Stimulated activated CD8-positive, alpha-beta memory T cell treated with anti-CD3 and anti-CD28 coated beads, Interleukin-2, amount 100 ng/mL, for 48 hours (primary cell): ENCODE measurements around the gene CTAG1A.
"Not testable (repeated sequence)": the region's sequence is repeated elsewhere in the genome, so short reads cannot be mapped to it uniquely, and the experiment has no call there.

ENCODE experiments used
- DNase-seq, 2 donors: peaks; one replicate each; pipeline ENCODE4 v3.0.0-alpha.2; 2020; ENCODE audit warnings: low read depth in 2 of 2

The CTAG1A gene

DNA sequence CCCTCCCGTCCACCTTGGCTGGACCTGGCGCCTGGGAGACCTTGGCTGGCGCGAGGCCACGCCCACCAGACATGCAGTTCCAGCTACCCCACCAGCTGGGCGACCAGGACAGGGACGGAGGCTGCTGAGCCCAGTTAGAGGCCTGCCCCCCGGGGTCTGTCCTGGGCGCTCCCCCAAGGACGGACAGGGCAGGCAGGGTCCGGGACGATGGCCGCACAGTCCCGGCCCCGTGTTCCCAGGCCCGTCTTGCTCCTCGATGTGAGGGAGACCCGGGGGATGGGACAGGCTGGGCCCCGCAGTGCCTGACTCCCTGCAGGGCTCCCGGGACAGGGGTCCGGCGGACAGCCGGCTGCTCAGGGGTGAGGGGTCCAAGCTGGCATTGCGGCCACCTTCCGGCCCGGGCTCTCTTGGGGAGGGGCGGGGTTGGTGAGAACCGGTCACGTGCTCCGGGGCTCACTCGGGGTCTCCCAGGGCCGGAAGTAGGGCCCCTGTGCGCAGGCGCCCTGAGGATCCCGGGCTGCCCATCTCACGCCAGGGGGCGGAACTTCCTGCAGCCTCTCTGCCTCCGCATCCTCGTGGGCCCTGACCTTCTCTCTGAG, at the start of gene CTAG1A:
TSS of gene CTAG1A (plus strand) at position 549 of the 599 bp plus-strand sequence. CDS start 74 bp downstream, outside the sequence.
- not testable (repeated sequence) for DNase-seq

DNA sequence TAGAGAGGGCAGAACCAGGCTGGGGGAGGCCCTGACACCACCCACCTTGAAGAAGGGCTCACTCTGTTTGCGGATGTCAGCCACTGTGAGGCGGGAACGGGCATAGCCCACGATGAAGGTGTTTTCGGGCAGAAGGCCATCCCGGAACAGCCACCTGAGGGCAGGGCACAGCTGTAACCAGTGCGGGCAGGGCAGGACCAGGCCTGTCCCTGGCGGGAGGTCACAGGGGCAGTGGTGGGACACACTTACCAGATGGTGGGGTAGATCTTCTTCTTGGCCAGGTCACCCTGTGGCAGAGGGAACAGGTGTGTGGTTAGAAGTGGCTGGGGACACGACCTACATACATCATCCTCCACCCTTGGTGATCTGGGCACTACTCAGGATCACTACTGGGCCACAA, 49.0 kb upstream of the CTAG1A start:
- no peak for DNase-seq

- DNase-seq, result no peak
These were observed 45.9 kb upstream of the CTAG1A start for GRCh38 chrX:154539077-154539476.

DNA sequence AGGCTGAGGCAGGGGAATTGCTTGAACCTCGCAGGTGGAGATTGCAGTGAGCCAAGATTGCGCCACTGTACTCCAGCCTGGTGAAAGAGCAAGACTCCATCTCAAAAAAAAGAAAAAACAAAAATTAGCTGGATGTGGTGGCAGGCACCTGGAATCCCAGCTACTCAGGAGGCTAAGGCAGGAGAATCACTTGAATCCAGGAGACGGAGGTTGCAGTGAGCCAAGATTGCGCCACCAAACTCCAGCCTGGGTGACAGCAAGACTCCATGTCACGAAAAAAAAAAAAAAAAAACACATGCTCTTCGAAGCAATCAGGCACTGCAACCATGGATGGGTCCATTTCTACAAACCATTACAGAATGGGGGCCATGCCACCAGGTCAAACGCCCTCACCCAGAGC, 44.6 kb upstream of the CTAG1A start:
- DNase-seq, result not testable (repeated sequence)

DNA sequence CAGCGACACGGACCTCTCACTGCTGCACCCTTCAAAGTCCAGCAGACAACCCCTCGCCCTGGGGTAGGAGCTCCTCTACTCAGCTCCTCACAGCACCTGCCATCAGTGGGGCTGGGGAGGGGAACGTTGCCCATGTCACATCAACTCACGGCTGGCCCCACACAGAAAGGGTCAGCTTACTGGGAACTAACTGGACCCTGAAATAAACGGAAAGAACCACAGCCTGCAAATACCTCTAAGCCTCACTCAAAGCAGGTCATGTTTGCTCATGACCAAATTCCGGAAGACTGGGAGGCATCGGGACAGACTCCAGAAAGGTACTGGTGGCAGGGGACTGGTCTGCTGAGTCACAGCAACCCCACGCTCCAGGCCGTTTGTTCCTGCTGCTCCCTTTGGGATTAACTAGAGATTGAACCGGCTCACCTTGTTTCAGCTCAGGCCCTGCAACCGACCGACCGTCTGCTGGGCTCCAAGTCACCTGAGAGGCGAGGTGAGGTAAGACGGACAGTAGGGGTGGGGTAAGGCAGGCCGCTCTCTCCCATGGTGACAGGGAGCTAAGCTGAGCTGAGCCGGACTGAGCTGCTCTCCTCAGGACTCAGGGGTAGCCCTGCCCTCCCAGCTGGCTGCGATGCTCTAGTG, 43.9 kb upstream of the CTAG1A start:
- DNase-seq, result no peak

DNA sequence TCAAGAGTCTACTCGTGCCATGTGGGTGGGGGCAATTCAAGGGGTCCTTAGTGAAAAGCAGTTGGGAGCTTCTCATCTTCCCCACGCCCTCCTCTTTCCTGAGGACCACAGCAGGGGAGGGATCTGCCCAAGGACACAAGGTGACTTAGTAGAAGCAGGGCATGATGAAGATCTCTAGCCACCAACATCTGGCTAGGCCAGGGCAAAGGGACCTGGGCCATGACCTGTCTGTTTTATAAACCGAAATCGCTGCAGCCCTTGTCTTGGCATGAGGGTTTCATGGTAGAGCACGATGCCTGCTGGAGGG, 43.4 kb upstream of the CTAG1A start:
- DNase-seq, result no peak

DNA sequence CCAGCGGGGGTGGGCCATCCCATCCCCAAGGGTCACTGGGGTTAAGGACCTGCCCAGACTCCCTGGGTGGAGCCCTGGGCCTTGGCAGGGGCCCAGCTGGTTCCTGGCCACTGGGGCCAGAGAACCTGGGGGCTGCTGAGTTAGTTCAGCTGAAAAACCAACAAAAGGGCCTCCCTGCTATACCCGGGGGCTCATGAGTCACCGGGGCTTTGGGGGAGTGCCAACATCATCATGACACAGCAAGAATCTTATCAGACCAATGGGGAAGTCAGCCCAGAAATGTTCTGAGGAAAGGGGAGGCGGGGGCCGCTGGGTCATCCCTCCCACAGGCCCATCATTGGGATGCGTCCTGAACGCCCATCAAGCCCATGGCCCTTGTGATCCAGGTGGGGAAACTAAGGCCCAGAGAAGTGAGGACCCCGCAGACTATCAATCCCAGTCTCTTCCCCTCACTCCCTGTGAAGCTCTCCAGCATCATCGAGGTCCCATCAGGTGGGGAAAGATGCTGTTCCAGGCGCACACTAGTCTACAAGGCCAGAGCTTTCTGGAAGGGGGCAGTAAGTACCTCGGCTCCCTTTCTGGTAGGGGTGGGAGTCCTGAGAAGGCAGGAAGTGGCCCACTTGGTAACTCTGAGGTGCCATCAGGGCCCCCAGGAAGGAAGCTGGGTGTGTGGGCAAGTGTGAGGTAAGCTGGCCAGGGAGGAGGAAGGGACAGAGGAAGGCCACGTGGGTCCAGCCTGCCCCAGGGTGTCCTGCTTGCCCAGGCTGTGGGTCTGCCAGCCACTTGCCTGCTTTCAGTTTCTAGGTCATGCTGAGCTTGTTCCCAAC, 42.8 kb upstream of the CTAG1A start:
- DNase-seq, result peak in 1 of 2 donors; percentile 28

GRCh38 chrX:154542723-154543424, 42.1 kb upstream of the CTAG1A start:
- DNase-seq, result no peak

- no peak for DNase-seq
These were observed 39.2 kb upstream of the CTAG1A start for GRCh38 chrX:154545673-154546274.

DNA sequence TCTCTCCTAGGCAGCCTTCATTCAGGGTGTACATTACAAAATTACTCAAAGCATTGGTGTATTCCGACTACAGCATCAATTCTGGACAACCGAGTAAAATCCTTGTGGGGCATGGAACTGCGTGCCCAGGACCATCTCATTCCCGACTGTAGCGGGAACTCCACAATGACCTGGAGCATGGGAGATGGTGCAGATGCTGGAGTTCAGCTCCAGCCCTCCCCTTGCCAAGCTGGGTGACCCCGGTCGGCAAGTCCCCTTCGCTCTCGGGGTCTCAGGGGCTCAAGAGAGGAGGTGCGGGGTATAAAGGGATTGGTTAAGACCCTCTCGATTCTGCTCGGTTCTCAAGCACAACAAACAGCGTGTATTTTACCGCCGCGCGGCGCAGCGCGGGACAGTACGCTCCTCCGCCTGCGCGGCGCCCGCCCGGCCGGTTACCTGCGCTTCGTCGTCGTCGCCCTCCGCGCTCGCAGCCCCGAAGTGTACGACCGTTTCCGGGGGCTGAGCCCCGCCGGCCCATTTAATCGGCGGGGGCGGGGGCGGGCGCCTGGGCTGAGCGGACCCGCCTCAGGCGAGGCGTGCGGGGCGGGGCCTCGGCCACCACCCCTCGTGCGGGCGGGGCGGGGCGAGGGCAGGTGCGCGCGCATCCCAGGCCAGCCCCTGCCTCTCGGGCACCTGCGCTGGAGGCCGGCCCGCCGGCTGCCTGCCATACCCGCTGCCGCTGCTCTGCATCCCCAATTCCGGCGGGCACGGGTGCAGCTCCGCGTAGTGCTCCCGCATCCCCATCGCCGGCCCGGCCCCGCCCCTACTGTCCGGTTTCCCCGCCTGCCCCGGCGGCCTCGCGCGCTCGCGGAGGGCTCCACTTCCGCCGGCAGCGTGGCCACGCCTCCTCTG, 38.3 kb upstream of the CTAG1A start, which contains the start of gene G6PD:
TSS of gene G6PD (minus strand) at position 493 of the 891 bp plus-strand sequence. CDS start 691 bp downstream, outside the sequence.
- peak; percentile 67 to 74 for DNase-seq

GRCh38 chrX:154547245-154548027, 37.5 kb upstream of the CTAG1A start, which contains the start of gene IKBKG:
Gene IKBKG (plus strand): TSS chrX:154547620. CDS start chrX:154552003, 4,383 bp downstream.
- DNase-seq, result peak; percentile 77 to 86

- DNase-seq, result no peak
These were observed 37.0 kb upstream of the CTAG1A start for GRCh38 chrX:154548028-154548316.

DNA sequence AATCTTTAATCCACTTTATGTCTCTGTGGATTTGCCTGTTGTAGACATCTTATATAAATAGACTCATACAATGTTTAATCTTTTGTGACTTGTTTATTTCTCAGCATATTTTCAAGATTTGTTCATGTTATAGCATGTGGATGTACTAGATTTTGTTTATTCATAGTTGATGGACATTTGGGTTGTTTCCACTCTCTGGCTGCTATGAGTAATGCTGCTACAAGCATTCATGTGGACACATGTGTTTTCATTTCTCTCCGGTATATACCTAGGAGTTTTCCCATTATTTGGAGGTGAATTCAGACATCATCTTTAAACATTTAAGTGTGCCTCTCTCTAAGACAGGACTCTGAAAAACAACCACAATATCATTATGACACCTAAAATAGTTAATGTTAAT, 35.2 kb upstream of the CTAG1A start:
- DNase-seq, result no peak

DNA sequence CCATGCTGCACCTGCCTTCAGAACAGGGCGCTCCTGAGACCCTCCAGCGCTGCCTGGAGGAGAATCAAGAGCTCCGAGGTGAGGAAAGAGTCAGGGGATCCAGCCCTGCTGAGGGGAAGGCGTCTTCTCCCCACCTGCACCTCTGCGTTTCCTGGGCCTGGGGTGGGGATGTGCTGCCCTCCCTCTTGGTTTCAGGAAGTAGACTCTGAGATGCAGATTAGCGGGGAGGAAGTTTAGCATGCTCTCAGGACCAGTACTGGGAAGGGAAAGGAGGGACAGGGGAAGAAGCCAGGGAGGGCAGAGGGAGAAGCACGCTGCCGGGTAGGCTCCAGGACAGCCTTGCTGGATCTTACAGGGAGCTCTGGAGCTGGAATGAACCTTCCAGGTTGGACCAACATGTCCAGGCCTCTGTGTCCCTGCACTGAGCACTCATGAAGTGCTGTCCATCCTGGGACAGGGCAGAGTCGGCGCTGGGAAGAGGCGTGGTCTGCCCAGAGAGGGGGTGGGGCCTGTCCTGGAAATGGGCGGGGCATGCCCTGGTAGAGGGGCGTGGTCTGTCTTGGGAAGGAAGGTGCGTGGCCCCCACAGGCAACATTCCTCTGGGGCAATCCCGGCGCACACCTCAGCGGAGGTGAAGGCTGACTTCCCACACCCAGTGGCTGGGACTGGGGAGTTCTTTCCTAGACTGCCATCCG, 32.7 kb upstream of the CTAG1A start:
- DNase-seq, result not testable (repeated sequence)

GRCh38 chrX:154558060-154558690, 26.8 kb upstream of the CTAG1A start:
- DNase-seq, result not testable (repeated sequence)

DNA sequence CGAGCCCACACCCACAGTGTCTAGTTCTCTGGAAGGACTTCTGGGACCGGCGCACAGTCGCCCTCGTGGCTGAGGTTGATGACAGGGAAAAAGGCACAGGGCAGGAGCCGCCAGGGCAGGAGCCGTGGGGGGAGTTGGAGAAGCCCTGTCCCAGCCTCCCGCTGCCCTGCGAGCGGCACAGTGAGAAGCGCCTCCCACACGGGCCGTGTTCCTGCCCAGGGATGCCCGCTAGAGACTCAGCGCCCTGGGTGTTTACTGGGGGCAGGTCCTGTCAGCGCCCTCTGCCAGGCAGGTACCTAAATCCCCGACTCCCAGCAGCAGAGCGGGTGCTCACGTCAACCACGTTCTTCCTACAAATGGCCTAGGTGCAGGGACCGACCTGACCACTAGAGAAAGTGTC, 26.0 kb upstream of the CTAG1A start:
- DNase-seq, result not testable (repeated sequence)

GRCh38 chrX:154560326-154560725, 24.6 kb upstream of the CTAG1A start:
- not testable (repeated sequence) for DNase-seq

GRCh38 chrX:154562295-154562694, 22.6 kb upstream of the CTAG1A start:
- DNase-seq, result not testable (repeated sequence)

GRCh38 chrX:154570361-154570760, 14.6 kb upstream of the CTAG1A start:
- not testable (repeated sequence) for DNase-seq
